Fibroblast of the aortic adventitia (primary cell): ENCODE data around the gene ZSCAN9. TPM values are rescaled to one million over a fixed set of nuclear protein-coding genes. Genes with fewer than 3 reads are reported as not detected.

Source experiments
- DNase-seq: peaks from one replicate; pipeline ENCODE4 v3.0.0-alpha.2; 2010; ENCODE audit warnings: low read depth
- H3K4me3 ChIP-seq: 2 replicates; pipeline ENCODE4 v1.5.1; 2011; ENCODE audit warnings: low read depth, mild to moderate bottlenecking, control low read depth, low read length, moderate library complexity
- total RNA-seq: library from RNA; depleted of rRNA; stranded (reverse); fragments of >200 nt; gene quantifications from 2 replicates; pipeline ENCODE4 v1.2.3, GENCODE V29; 2012; ENCODE audit warnings: low replicate concordance
- TF ChIP-seq, protein P1 (sequence below): IDR thresholded peaks from 2 replicates; pipeline ENCODE4 v1.5.1; 2011; ENCODE audit warnings: mild to moderate bottlenecking, low read length, control low read depth, inconsistent platforms; ENCODE audit not compliant: insufficient read depth

The ZSCAN9 gene
- total RNA-seq, 1 donor, result 10.8 TPM

DNA sequence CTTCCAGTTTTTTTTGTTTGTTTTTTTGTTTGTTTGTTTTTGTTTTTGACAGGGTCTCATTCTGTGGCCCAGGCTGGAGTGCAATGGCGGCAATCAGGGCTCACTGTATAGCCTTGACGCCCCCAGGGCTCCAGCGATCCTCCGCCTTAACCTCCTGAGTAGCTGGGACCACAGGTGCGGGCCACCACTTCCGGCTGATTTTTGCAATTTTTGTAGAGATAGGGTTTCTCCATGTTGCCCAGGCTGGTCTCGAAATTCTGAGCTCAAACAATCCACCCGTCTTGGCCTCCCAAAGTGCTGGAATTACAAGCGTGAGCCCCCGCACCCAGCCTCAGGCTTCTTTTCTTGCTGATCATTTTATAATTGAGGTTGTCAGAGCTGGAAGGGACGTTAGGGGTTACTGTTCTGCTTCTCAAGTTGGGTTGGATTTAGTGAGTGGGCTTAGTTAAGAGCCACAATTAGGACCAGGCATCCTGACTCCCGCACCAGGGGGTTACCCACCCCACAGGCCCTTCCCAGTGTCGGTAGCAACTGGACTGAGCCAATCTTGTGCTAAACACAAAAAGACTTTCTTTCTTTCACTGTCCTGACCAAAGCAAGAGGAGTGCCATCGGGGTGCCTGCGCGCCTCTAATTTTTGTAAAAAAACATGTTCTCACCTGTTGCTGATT, 13.1 kb upstream of the ZSCAN9 start:
- TF ChIP-seq, protein P1, sequence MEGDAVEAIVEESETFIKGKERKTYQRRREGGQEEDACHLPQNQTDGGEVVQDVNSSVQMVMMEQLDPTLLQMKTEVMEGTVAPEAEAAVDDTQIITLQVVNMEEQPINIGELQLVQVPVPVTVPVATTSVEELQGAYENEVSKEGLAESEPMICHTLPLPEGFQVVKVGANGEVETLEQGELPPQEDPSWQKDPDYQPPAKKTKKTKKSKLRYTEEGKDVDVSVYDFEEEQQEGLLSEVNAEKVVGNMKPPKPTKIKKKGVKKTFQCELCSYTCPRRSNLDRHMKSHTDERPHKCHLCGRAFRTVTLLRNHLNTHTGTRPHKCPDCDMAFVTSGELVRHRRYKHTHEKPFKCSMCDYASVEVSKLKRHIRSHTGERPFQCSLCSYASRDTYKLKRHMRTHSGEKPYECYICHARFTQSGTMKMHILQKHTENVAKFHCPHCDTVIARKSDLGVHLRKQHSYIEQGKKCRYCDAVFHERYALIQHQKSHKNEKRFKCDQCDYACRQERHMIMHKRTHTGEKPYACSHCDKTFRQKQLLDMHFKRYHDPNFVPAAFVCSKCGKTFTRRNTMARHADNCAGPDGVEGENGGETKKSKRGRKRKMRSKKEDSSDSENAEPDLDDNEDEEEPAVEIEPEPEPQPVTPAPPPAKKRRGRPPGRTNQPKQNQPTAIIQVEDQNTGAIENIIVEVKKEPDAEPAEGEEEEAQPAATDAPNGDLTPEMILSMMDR, result no peak

DNA sequence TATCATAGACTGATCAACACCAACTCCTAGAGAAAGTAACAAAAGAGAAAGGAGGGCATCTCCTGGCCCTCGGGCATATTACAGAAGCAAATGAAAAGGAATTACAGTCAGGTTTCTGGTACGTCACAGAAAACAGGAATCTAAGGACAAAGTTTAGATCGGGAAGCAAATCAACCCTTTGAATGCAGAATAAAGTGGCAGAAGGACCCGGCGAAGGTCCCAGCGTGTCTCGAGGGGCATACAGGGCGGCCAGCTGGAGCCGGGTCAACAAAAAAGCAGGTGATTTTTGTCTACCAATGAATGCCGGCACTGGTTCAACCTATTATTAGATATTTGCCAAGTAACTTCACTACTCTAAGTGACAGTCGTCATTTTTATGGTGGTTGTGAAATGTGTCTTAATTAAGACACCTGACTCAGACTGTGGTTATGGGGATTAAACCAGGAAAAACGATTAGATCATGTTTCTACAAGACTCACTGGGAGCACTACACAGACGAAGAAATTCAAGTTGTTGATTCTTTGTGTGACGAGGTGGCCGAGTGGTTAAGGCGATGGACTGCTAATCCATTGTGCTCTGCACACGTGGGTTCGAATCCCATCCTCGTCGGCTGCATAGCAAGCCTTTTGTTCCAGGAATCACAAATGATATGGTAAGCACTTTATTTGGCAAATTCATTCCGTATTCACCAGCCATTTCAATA, 12.4 kb upstream of the ZSCAN9 start:
- peak overlapping the region; percentile 61 for H3K4me3 ChIP-seq
- TF ChIP-seq, protein P1, result peak; percentile 4
- peak; percentile 91 for DNase-seq

More for the DNA sequence above, 13.1 kb upstream of the ZSCAN9 start:
- H3K4me3 ChIP-seq, result peak overlapping the region; percentile 61
- DNase-seq, result no peak

DNA sequence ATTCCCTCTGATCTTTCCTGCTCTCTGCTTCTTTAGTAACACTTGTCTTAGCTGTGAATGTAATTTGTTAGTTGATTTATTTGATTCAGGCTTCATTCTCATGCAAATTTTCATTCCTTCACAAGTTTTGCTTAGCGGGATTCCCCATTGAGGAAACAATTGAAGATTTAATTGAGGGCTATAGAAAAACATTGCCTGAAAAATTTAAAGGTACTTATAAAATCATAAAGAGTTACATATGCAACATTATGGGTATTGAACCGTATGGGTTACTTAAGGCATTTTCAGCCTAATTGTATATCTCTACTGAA, 11.9 kb upstream of the ZSCAN9 start:
- no peak for DNase-seq
- H3K4me3 ChIP-seq, result peak overlapping the region; percentile 61
- TF ChIP-seq, protein P1, result no peak

- DNase-seq, result no peak
- H3K4me3 ChIP-seq, result no peak overlapping the region
- TF ChIP-seq, protein P1, result no peak
These were observed 9.7 kb upstream of the ZSCAN9 start for GRCh38 chr6:28215425-28215824.

GRCh38 chr6:28217890-28218289, 7.2 kb upstream of the ZSCAN9 start:
- no peak overlapping the region for H3K4me3 ChIP-seq
- no peak for DNase-seq
- TF ChIP-seq, protein P1, result no peak

GRCh38 chr6:28218312-28219248, 6.5 kb upstream of the ZSCAN9 start:
- peak; percentile 51 for DNase-seq
- TF ChIP-seq, protein P1, result no peak
- H3K4me3 ChIP-seq, result peak overlapping the region; percentile 66
